WTC11 (cell line): ENCODE results near the gene LCP1. TPM values are rescaled to one million over a fixed set of nuclear protein-coding genes. Genes with fewer than 3 reads are reported as not detected.

Experiments
- ATAC-seq: fragments of 200-7000 bp; cut with Tn5 transposase; 2 replicates; pipeline ENCODE4 v1.10.0; 2021; ENCODE audit warnings: mild to moderate bottlenecking, moderate library complexity
- CTCF ChIA-PET: fragments of 300-600 bp; sonication (Branson Sonifier 250); formaldehyde crosslinking; loops from one replicate; lab custom pipeline; 2021; ENCODE audit warnings: antibody characterized with exemption; lab: Charles Lee
- POLR2A ChIA-PET: fragments of 350-600 bp; sonication (Branson Sonifier 250); formaldehyde crosslinking; loops from one replicate; lab custom pipeline; 2021; ENCODE audit warnings: antibody characterized with exemption; lab: Charles Lee
- DNase-seq: peaks from one replicate; pipeline ENCODE4 v3.0.0; 2021; ENCODE audit warnings: low spot score
- H3K27ac Mint-ChIP-seq: 2 replicates; pipeline ENCODE4 v1.8.0; 2021; ENCODE audit warnings: mixed read lengths
- H3K27me3 Mint-ChIP-seq: 2 replicates; pipeline ENCODE4 v1.8.0; 2021; ENCODE audit warnings: low read depth, mild to moderate bottlenecking, moderate library complexity, mixed read lengths
- H3K36me3 Mint-ChIP-seq: 2 replicates; pipeline ENCODE4 v1.8.0; 2021; ENCODE audit warnings: mixed read lengths
- H3K4me1 Mint-ChIP-seq: 2 replicates; pipeline ENCODE4 v1.8.0; 2022; ENCODE audit warnings: mixed read lengths
- H3K4me3 Mint-ChIP-seq: 2 replicates; pipeline ENCODE4 v1.8.0; 2021; ENCODE audit warnings: mild to moderate bottlenecking, moderate library complexity, mixed read lengths
- H3K9me3 Mint-ChIP-seq: 2 replicates; pipeline ENCODE4 v1.8.0; 2021; ENCODE audit warnings: mixed read lengths
- CBFB ChIP-seq: sonication (generic); formaldehyde crosslinking; IDR thresholded peaks from 2 replicates; pipeline ENCODE4 v1.8.1; 2022; ENCODE audit warnings: mild to moderate bottlenecking, low read depth, missing genetic modification reagents
- CTCF ChIP-seq: fragments of 200-600 bp; IDR thresholded peaks from 2 replicates; pipeline ENCODE4 v1.8.0; 2022; ENCODE audit warnings: antibody characterized with exemption
- FOXJ3 ChIP-seq: sonication (generic); formaldehyde crosslinking; IDR thresholded peaks from 2 replicates; pipeline ENCODE4 v1.9.0; 2021; ENCODE audit warnings: missing genetic modification reagents, mild to moderate bottlenecking, borderline replicate concordance
- GRHL2 ChIP-seq: fragments of 250-450 bp; sonication (Bioruptor Pico); IDR thresholded peaks from 2 replicates; pipeline ENCODE4 v1.8.0; 2022; ENCODE audit warnings: mild to moderate bottlenecking, moderate library complexity; ENCODE audit not compliant: insufficient replicate concordance, severe bottlenecking
- NFYB ChIP-seq: sonication (generic); formaldehyde crosslinking; conservative IDR thresholded peaks from 2 replicates; pipeline ENCODE4 v1.8.0; 2022; ENCODE audit warnings: low read depth, missing genetic modification reagents
- NR3C1 ChIP-seq: sonication (generic); formaldehyde crosslinking; conservative IDR thresholded peaks from 2 replicates; pipeline ENCODE4 v1.8.1; 2023; ENCODE audit warnings: low read depth, mild to moderate bottlenecking, missing genetic modification reagents
- PRRX2 ChIP-seq: fragments of 250-450 bp; sonication (Bioruptor Pico); IDR thresholded peaks from 2 replicates; pipeline ENCODE4 v1.8.0; 2021; ENCODE audit warnings: mild to moderate bottlenecking
- RELA ChIP-seq: sonication (generic); formaldehyde crosslinking; IDR thresholded peaks from 2 replicates; pipeline ENCODE4 v1.8.1; 2022; ENCODE audit warnings: missing genetic modification reagents, mild to moderate bottlenecking, borderline replicate concordance
- TEAD4 ChIP-seq: sonication (generic); formaldehyde crosslinking; IDR thresholded peaks from 2 replicates; pipeline ENCODE4 v1.8.0; 2022; ENCODE audit warnings: mild to moderate bottlenecking, missing genetic modification reagents
- ZNF232 ChIP-seq: sonication (generic); formaldehyde crosslinking; IDR thresholded peaks from 2 replicates; pipeline ENCODE4 v1.8.0; 2022; ENCODE audit warnings: mild to moderate bottlenecking, missing genetic modification reagents
- ZNF416 ChIP-seq: fragments of 250-450 bp; sonication (Bioruptor Pico); IDR thresholded peaks from 2 replicates; pipeline ENCODE4 v1.9.0; 2021; ENCODE audit warnings: mild to moderate bottlenecking, inconsistent platforms
- total RNA-seq: library from RNA; stranded (reverse); gene quantifications from 3 replicates; pipeline ENCODE4 v1.2.3, GENCODE V29; 2021
- TF ChIP-seq, protein P1 (sequence below): sonication (generic); formaldehyde crosslinking; IDR thresholded peaks from 2 replicates; pipeline ENCODE4 v1.8.0; 2022; ENCODE audit warnings: mild to moderate bottlenecking, missing genetic modification reagents
- TF ChIP-seq, protein P2 (sequence below): sonication (generic); formaldehyde crosslinking; IDR thresholded peaks from 2 replicates; pipeline ENCODE4 v1.8.1; 2023; ENCODE audit warnings: mild to moderate bottlenecking, missing genetic modification reagents, borderline replicate concordance
- TF ChIP-seq, protein P3 (sequence below): fragments of 250-450 bp; sonication (Bioruptor Pico); IDR thresholded peaks from 2 replicates; pipeline ENCODE4 v1.9.0; 2021; ENCODE audit warnings: mild to moderate bottlenecking, borderline replicate concordance
- TF ChIP-seq, protein P4 (sequence below): sonication (generic); formaldehyde crosslinking; IDR thresholded peaks from 2 replicates; pipeline ENCODE4 v1.8.0; 2022; ENCODE audit warnings: missing genetic modification reagents

LCP1 gene
- total RNA-seq, 1 experiment from 2014 or later = 3.2 TPM

GRCh38 chr13:46171217-46171616, 10.8 kb downstream of the LCP1 start:
- Mint-ChIP-seq H3K4me1 (peaks cover 17% of the 10 kb centered on the region), H3K27ac (no peak overlapping the region), H3K27me3 (peaks cover 17% of the 10 kb centered on the region), H3K36me3 (no peaks in the 10 kb centered on the region), H3K4me3 (no peak overlapping the region), H3K9me3 (no peaks in the 10 kb centered on the region)
- ChIA-PET POLR2A (no interaction called here), CTCF (interaction anchor here (1.0 to 2.3 kb wide), 5 partner anchors 11 to 45 kb away, joined by 3 to 19 read pairs (median 4); no protein-coding TSS in a partner anchor)
- no peak for TF ChIP-seq RELA (CRISPR knock-in tag)
- no peak for TF ChIP-seq NFYB (CRISPR knock-in tag)
- no peak for TF ChIP-seq CBFB (CRISPR knock-in tag)
- TF ChIP-seq, protein P1, sequence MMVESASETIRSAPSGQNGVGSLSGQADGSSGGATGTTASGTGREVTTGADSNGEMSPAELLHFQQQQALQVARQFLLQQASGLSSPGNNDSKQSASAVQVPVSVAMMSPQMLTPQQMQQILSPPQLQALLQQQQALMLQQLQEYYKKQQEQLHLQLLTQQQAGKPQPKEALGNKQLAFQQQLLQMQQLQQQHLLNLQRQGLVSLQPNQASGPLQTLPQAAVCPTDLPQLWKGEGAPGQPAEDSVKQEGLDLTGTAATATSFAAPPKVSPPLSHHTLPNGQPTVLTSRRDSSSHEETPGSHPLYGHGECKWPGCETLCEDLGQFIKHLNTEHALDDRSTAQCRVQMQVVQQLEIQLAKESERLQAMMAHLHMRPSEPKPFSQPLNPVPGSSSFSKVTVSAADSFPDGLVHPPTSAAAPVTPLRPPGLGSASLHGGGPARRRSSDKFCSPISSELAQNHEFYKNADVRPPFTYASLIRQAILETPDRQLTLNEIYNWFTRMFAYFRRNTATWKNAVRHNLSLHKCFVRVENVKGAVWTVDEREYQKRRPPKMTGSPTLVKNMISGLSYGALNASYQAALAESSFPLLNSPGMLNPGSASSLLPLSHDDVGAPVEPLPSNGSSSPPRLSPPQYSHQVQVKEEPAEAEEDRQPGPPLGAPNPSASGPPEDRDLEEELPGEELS (CRISPR knock-in tag) = no peak
- TF ChIP-seq TEAD4 = no peak
- TF ChIP-seq FOXJ3 (CRISPR knock-in tag) = no peak
- TF ChIP-seq PRRX2 (CRISPR knock-in tag) = no peak
- TF ChIP-seq, protein P2, sequence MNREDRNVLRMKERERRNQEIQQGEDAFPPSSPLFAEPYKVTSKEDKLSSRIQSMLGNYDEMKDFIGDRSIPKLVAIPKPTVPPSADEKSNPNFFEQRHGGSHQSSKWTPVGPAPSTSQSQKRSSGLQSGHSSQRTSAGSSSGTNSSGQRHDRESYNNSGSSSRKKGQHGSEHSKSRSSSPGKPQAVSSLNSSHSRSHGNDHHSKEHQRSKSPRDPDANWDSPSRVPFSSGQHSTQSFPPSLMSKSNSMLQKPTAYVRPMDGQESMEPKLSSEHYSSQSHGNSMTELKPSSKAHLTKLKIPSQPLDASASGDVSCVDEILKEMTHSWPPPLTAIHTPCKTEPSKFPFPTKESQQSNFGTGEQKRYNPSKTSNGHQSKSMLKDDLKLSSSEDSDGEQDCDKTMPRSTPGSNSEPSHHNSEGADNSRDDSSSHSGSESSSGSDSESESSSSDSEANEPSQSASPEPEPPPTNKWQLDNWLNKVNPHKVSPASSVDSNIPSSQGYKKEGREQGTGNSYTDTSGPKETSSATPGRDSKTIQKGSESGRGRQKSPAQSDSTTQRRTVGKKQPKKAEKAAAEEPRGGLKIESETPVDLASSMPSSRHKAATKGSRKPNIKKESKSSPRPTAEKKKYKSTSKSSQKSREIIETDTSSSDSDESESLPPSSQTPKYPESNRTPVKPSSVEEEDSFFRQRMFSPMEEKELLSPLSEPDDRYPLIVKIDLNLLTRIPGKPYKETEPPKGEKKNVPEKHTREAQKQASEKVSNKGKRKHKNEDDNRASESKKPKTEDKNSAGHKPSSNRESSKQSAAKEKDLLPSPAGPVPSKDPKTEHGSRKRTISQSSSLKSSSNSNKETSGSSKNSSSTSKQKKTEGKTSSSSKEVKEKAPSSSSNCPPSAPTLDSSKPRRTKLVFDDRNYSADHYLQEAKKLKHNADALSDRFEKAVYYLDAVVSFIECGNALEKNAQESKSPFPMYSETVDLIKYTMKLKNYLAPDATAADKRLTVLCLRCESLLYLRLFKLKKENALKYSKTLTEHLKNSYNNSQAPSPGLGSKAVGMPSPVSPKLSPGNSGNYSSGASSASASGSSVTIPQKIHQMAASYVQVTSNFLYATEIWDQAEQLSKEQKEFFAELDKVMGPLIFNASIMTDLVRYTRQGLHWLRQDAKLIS (CRISPR knock-in tag) = no peak
- no peak for TF ChIP-seq NR3C1 (CRISPR knock-in tag)
- no peak for TF ChIP-seq GRHL2 (CRISPR knock-in tag)
- ATAC-seq (no peak), DNase-seq (no peak)

- ChIA-PET CTCF (interaction anchor here (1.0 to 2.3 kb wide), 5 partner anchors 11 to 44 kb away, joined by 3 to 19 read pairs (median 4); no protein-coding TSS in a partner anchor), POLR2A (no interaction called here)
- DNase-seq (no peak), ATAC-seq (peak; percentile 52)
- Mint-ChIP-seq H3K4me3 (no peak overlapping the region), H3K36me3 (no peaks in the 10 kb centered on the region), H3K27ac (no peak overlapping the region), H3K4me1 (peaks cover 17% of the 10 kb centered on the region)
- TF ChIP-seq, protein P3, sequence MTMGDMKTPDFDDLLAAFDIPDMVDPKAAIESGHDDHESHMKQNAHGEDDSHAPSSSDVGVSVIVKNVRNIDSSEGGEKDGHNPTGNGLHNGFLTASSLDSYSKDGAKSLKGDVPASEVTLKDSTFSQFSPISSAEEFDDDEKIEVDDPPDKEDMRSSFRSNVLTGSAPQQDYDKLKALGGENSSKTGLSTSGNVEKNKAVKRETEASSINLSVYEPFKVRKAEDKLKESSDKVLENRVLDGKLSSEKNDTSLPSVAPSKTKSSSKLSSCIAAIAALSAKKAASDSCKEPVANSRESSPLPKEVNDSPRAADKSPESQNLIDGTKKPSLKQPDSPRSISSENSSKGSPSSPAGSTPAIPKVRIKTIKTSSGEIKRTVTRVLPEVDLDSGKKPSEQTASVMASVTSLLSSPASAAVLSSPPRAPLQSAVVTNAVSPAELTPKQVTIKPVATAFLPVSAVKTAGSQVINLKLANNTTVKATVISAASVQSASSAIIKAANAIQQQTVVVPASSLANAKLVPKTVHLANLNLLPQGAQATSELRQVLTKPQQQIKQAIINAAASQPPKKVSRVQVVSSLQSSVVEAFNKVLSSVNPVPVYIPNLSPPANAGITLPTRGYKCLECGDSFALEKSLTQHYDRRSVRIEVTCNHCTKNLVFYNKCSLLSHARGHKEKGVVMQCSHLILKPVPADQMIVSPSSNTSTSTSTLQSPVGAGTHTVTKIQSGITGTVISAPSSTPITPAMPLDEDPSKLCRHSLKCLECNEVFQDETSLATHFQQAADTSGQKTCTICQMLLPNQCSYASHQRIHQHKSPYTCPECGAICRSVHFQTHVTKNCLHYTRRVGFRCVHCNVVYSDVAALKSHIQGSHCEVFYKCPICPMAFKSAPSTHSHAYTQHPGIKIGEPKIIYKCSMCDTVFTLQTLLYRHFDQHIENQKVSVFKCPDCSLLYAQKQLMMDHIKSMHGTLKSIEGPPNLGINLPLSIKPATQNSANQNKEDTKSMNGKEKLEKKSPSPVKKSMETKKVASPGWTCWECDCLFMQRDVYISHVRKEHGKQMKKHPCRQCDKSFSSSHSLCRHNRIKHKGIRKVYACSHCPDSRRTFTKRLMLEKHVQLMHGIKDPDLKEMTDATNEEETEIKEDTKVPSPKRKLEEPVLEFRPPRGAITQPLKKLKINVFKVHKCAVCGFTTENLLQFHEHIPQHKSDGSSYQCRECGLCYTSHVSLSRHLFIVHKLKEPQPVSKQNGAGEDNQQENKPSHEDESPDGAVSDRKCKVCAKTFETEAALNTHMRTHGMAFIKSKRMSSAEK = no peak
- no peak for TF ChIP-seq CTCF
- TF ChIP-seq, protein P4, sequence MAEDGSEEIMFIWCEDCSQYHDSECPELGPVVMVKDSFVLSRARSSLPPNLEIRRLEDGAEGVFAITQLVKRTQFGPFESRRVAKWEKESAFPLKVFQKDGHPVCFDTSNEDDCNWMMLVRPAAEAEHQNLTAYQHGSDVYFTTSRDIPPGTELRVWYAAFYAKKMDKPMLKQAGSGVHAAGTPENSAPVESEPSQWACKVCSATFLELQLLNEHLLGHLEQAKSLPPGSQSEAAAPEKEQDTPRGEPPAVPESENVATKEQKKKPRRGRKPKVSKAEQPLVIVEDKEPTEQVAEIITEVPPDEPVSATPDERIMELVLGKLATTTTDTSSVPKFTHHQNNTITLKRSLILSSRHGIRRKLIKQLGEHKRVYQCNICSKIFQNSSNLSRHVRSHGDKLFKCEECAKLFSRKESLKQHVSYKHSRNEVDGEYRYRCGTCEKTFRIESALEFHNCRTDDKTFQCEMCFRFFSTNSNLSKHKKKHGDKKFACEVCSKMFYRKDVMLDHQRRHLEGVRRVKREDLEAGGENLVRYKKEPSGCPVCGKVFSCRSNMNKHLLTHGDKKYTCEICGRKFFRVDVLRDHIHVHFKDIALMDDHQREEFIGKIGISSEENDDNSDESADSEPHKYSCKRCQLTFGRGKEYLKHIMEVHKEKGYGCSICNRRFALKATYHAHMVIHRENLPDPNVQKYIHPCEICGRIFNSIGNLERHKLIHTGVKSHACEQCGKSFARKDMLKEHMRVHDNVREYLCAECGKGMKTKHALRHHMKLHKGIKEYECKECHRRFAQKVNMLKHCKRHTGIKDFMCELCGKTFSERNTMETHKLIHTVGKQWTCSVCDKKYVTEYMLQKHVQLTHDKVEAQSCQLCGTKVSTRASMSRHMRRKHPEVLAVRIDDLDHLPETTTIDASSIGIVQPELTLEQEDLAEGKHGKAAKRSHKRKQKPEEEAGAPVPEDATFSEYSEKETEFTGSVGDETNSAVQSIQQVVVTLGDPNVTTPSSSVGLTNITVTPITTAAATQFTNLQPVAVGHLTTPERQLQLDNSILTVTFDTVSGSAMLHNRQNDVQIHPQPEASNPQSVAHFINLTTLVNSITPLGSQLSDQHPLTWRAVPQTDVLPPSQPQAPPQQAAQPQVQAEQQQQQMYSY (CRISPR knock-in tag) = no peak
- TF ChIP-seq, protein P2 (CRISPR knock-in tag) = no peak
- no peak for TF ChIP-seq ZNF416 (CRISPR knock-in tag)
- TF ChIP-seq ZNF232 (CRISPR knock-in tag) = no peak
- TF ChIP-seq, all 79 proteins: peak for 0
- peaks cover 17% of the 10 kb centered on the region for H3K27me3 Mint-ChIP-seq
- H3K9me3 Mint-ChIP-seq = no peaks in the 10 kb centered on the region
These were observed 11.3 kb downstream of the LCP1 start for GRCh38 chr13:46170687-46171086.
